ENCODE data around the gene ARL6IP5.

Gene ARL6IP5

DNA sequence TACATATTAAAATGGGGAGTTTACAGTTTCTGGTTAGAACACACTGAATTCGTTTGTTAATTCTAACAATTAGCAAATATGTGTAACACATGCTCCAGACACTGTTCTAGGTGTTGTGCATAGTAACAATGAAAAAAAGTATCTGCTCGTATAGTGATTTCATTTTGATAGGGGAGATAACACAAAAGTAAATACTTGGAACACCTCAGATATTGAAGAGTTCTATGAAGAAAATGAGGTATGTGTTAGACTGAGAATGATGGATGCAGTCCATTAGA, 25.9 kb upstream of the ARL6IP5 start:
- no peak for TF ChIP-seq CTCF (IDR thresholded peaks at IDR 0.05; ENCODE audit: low read depth, low read length, missing control alignments)
- DNase-seq (ENCODE audit: extremely low read depth, low read depth): no peak

DNA sequence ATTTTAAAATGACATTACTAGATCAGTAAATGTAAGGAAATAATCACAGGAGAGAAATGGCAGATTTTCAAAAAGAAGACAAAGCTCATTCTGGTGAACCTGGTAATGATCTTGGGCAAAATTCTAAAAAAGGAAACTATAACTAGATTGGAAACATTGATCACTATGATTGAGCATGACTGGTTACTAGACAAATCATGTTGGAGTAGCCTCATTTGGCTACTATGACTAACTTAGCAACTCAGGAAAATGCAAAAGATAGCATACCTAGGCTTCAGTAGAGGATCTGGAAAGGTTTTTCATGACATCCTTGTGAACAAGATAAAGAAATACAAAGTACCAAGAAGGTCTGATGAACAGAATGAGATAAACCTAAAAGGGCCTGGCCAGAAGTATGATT, 25.0 kb upstream of the ARL6IP5 start:
- no peak for TF ChIP-seq CTCF (IDR thresholded peaks at IDR 0.05; ENCODE audit: low read depth, low read length, missing control alignments)
- DNase-seq (ENCODE audit: extremely low read depth, low read depth): no peak
- no peak overlapping the region for H3K4me3 ChIP-seq (replicated peaks; ENCODE audit: low read depth, low read length)

More for the DNA sequence above, 25.9 kb upstream of the ARL6IP5 start:
- no peak overlapping the region for H3K4me3 ChIP-seq (replicated peaks; ENCODE audit: low read depth, low read length)

DNA sequence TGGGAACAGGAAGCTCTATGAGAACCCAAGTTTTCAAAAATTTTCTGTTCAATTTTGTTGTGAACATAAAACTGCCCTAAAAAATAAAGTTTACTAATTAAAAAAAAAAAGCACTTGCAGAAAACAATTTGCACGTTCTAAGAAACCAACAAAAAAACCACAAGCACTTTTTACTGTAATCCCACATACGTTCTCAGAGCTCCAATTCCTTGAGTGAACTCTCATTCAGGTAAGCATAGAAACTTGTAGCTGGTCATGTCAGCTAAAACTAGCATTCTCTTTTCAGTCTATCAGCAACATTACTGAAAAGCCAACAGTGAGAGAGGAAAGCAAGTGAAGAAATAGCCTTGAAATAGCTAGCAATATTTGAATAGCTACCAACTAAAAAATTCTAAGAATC, 21.1 kb upstream of the ARL6IP5 start:
- no peak for DNase-seq (ENCODE audit: extremely low read depth, low read depth)
- no peak overlapping the region for H3K4me3 ChIP-seq (replicated peaks; ENCODE audit: low read depth, low read length)
- no peak for TF ChIP-seq CTCF (IDR thresholded peaks at IDR 0.05; ENCODE audit: low read depth, low read length, missing control alignments)

DNA sequence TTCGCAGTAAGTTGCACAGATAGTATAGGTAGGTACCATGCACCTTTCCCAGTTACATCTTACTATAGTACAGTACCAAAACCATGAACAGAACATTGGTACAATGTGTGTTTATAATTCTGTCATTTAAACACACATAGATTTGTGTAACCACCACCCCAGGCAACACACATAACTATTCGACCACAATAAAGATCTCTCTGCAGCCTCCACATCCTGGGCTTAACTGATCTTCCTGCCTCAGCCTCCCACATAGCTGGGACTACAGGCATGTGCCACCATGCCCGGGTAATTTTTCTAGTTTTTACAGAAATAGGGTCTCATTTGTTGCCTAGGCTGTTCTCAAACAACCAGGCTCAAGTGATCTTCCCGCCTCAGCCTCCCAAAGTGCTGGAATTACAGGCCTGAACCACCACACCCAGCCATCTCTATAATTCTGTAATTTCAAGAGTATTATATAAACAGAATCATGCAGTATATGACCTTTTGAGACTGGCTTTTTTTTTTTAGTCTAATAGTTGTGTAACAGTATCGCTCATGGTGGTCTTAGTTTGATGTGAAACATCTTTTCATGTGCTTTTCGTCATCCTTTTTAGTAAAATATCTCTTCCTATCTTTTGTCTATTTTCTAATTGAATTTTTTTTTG, 19.3 kb upstream of the ARL6IP5 start:
- no peak for DNase-seq (ENCODE audit: extremely low read depth, low read depth)

DNA sequence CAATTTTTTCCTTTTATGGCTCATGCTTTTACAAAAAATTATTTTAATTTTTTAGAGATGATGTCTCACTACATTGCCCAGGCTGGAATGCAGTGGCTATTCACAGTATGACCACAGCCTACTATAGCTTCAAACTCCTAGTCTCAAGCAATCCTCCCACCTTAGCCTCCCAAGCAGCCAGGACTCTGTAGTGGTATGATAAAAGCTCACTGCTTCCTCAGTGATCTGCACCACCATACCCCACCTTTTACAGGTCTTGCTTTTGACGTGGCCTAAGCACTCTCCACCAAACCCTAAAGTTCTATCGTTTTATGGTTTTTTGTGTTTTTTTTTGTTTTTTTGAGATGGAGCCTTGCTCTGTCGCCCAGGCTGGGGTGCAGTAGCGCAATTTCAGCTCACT, 18.6 kb upstream of the ARL6IP5 start:
- no peak for DNase-seq (ENCODE audit: extremely low read depth, low read depth)
- no peak overlapping the region for H3K4me3 ChIP-seq (replicated peaks; ENCODE audit: low read depth, low read length)
- no peak for TF ChIP-seq CTCF (IDR thresholded peaks at IDR 0.05; ENCODE audit: low read depth, low read length, missing control alignments)

More for the DNA sequence above, 19.3 kb upstream of the ARL6IP5 start:
- H3K4me3 ChIP-seq (replicated peaks; ENCODE audit: low read depth, low read length): no peak overlapping the region
- TF ChIP-seq CTCF (IDR thresholded peaks at IDR 0.05; ENCODE audit: low read depth, low read length, missing control alignments): no peak

- no peak overlapping the region for H3K4me3 ChIP-seq (replicated peaks; ENCODE audit: low read depth, low read length)
- DNase-seq (ENCODE audit: extremely low read depth, low read depth): no peak
- TF ChIP-seq CTCF (IDR thresholded peaks at IDR 0.05; ENCODE audit: low read depth, low read length, missing control alignments): no peak
These were observed 11.8 kb upstream of the ARL6IP5 start for GRCh38 chr3:69072928-69073327.
